Stimulated activated effector memory CD8-positive, alpha-beta T cell treated with anti-CD3 and anti-CD28 coated beads, Interleukin-12 subunit alpha, Interleukin-12 subunit beta, amount 100 ng/mL, for 72 hours (primary cell): ENCODE results near the gene CPSF3.
"Not testable (repeated sequence)": the region's sequence is repeated elsewhere in the genome, so short reads cannot be mapped to it uniquely, and the experiment has no call there.

Experiments used
- ATAC-seq: fragments of 150-1000 bp; cut with Tn5 transposase; 2 replicates; pipeline ENCODE4 v1.10.0; 2021
- DNase-seq, 2 donors: peaks; one replicate each; pipeline ENCODE4 v3.0.0; 2021 to 2022; ENCODE audit warnings: low spot score in 2 of 2
- H3K27ac Mint-ChIP-seq: one replicate; pipeline ENCODE4 v1.8.0; 2022; ENCODE audit warnings: mild to moderate bottlenecking, mixed read lengths
- H3K36me3 Mint-ChIP-seq: one replicate; pipeline ENCODE4 v1.8.0; 2022; ENCODE audit warnings: mild to moderate bottlenecking, mixed read lengths
- H3K4me1 Mint-ChIP-seq: one replicate; pipeline ENCODE4 v1.8.0; 2022; ENCODE audit warnings: mixed read lengths
- H3K4me3 Mint-ChIP-seq: one replicate; pipeline ENCODE4 v1.8.0; 2022; ENCODE audit warnings: mild to moderate bottlenecking, mixed read lengths
- H3K9me3 Mint-ChIP-seq: one replicate; pipeline ENCODE4 v1.8.0; 2022; ENCODE audit warnings: mixed read lengths

CPSF3 gene

GRCh38 chr2:9390151-9390850, 33.2 kb upstream of the CPSF3 start:
- no peak for ATAC-seq
- no peaks in the 10 kb centered on the region for H3K4me1 Mint-ChIP-seq
- H3K36me3 Mint-ChIP-seq, result no peaks in the 10 kb centered on the region
- no peak for DNase-seq
- no peaks in the 10 kb centered on the region for H3K9me3 Mint-ChIP-seq
- no peak overlapping the region for H3K4me3 Mint-ChIP-seq
- no peak overlapping the region for H3K27ac Mint-ChIP-seq

GRCh38 chr2:9390991-9391390, 32.5 kb upstream of the CPSF3 start:
- Mint-ChIP-seq H3K36me3 (no peaks in the 10 kb centered on the region), H3K27ac (no peak overlapping the region), H3K9me3 (no peaks in the 10 kb centered on the region), H3K4me1 (no peaks in the 10 kb centered on the region), H3K4me3 (no peak overlapping the region)
- no peak for ATAC-seq
- no peak for DNase-seq

GRCh38 chr2:9391961-9392720, 31.3 kb upstream of the CPSF3 start:
- ATAC-seq (no peak), DNase-seq (no peak)
- no peak overlapping the region for H3K4me3 Mint-ChIP-seq
- no peaks in the 10 kb centered on the region for H3K36me3 Mint-ChIP-seq
- no peak overlapping the region for H3K27ac Mint-ChIP-seq
- H3K9me3 Mint-ChIP-seq, result no peaks in the 10 kb centered on the region
- no peaks in the 10 kb centered on the region for H3K4me1 Mint-ChIP-seq

GRCh38 chr2:9392898-9393765, 30.3 kb upstream of the CPSF3 start:
- DNase-seq, result no peak
- ATAC-seq, result no peak
- Mint-ChIP-seq H3K4me3 (no peak overlapping the region), H3K36me3 (no peaks in the 10 kb centered on the region), H3K9me3 (no peaks in the 10 kb centered on the region), H3K4me1 (no peaks in the 10 kb centered on the region), H3K27ac (no peak overlapping the region)

GRCh38 chr2:9394816-9395215, 28.6 kb upstream of the CPSF3 start:
- no peak for ATAC-seq
- Mint-ChIP-seq H3K27ac (no peak overlapping the region), H3K4me1 (no peaks in the 10 kb centered on the region), H3K36me3 (no peaks in the 10 kb centered on the region), H3K4me3 (no peak overlapping the region), H3K9me3 (no peaks in the 10 kb centered on the region)
- DNase-seq, result no peak

GRCh38 chr2:9397201-9397600, 26.3 kb upstream of the CPSF3 start:
- DNase-seq (no peak), ATAC-seq (no peak)
- Mint-ChIP-seq H3K27ac (no peak overlapping the region), H3K9me3 (no peaks in the 10 kb centered on the region), H3K4me1 (peaks cover 12% of the 10 kb centered on the region), H3K36me3 (no peaks in the 10 kb centered on the region), H3K4me3 (no peak overlapping the region)

- not testable (repeated sequence) for H3K36me3 Mint-ChIP-seq, H3K27ac Mint-ChIP-seq, DNase-seq, H3K4me3 Mint-ChIP-seq, H3K9me3 Mint-ChIP-seq, ATAC-seq
- peaks cover 12% of the 10 kb centered on the region for H3K4me1 Mint-ChIP-seq
These were observed 25.2 kb upstream of the CPSF3 start for GRCh38 chr2:9398251-9398650.

GRCh38 chr2:9398881-9399780, 24.3 kb upstream of the CPSF3 start:
- no peaks in the 10 kb centered on the region for H3K9me3 Mint-ChIP-seq

GRCh38 chr2:9400268-9401058, 23.0 kb upstream of the CPSF3 start:
- Mint-ChIP-seq H3K36me3 (no peaks in the 10 kb centered on the region), H3K4me3 (no peak overlapping the region), H3K4me1 (peaks cover 12% of the 10 kb centered on the region), H3K27ac (peak overlapping the region; percentile 80), H3K9me3 (no peaks in the 10 kb centered on the region)
- ATAC-seq, result no peak
- DNase-seq, result no peak

More at GRCh38 chr2:9398881-9399780, 24.3 kb upstream of the CPSF3 start:
- no peak overlapping the region for H3K4me3 Mint-ChIP-seq
- H3K36me3 Mint-ChIP-seq, result no peaks in the 10 kb centered on the region
- H3K27ac Mint-ChIP-seq, result no peak overlapping the region
- no peak for DNase-seq
- H3K4me1 Mint-ChIP-seq, result peaks cover 12% of the 10 kb centered on the region
- ATAC-seq, result peak; percentile 36

- no peak for ATAC-seq
- Mint-ChIP-seq H3K9me3 (no peaks in the 10 kb centered on the region), H3K4me1 (peaks cover 12% of the 10 kb centered on the region), H3K27ac (peak overlapping the region; percentile 80), H3K4me3 (no peak overlapping the region), H3K36me3 (no peaks in the 10 kb centered on the region)
- DNase-seq, result no peak
These were observed 22.4 kb upstream of the CPSF3 start for GRCh38 chr2:9401059-9401547.

GRCh38 chr2:9401646-9402371, 21.6 kb upstream of the CPSF3 start:
- ATAC-seq (no peak), DNase-seq (no peak)
- H3K27ac Mint-ChIP-seq, result peak overlapping the region; percentile 80
- peaks cover 12% of the 10 kb centered on the region for H3K4me1 Mint-ChIP-seq
- H3K4me3 Mint-ChIP-seq, result no peak overlapping the region
- no peaks in the 10 kb centered on the region for H3K9me3 Mint-ChIP-seq
- peaks cover 3% of the 10 kb centered on the region for H3K36me3 Mint-ChIP-seq

GRCh38 chr2:9403924-9404323, 19.5 kb upstream of the CPSF3 start:
- H3K27ac Mint-ChIP-seq, result no peak overlapping the region
- ATAC-seq, result no peak
- DNase-seq, result no peak
- H3K4me3 Mint-ChIP-seq, result no peak overlapping the region
- peaks cover 12% of the 10 kb centered on the region for H3K4me1 Mint-ChIP-seq
- H3K36me3 Mint-ChIP-seq, result peaks cover 25% of the 10 kb centered on the region
- no peaks in the 10 kb centered on the region for H3K9me3 Mint-ChIP-seq

- Mint-ChIP-seq H3K4me1 (peaks cover 12% of the 10 kb centered on the region), H3K36me3 (peaks cover 30% of the 10 kb centered on the region), H3K27ac (no peak overlapping the region), H3K4me3 (no peak overlapping the region), H3K9me3 (no peaks in the 10 kb centered on the region)
- ATAC-seq (no peak), DNase-seq (no peak)
These were observed 19.0 kb upstream of the CPSF3 start for GRCh38 chr2:9404451-9404850.
